Ishikawa (cell line): ENCODE results near the gene ZDHHC8.
A peak's percentile ranks its signal among the peaks of the same experiment; 100 is the strongest.

ENCODE experiments used
- CEBPB ChIP-seq: IDR thresholded peaks from 2 replicates; pipeline ENCODE4 v1.6.1; 2012
- CREB1 ChIP-seq: IDR thresholded peaks from 2 replicates; pipeline ENCODE4 v1.6.1; 2012; ENCODE audit warnings: low read depth
- EGR1 ChIP-seq: IDR thresholded peaks from 2 replicates; pipeline ENCODE4 v1.6.1; 2012
- EP300 ChIP-seq: IDR thresholded peaks from 2 replicates; pipeline ENCODE4 v1.6.1; 2012; ENCODE audit warnings: borderline replicate concordance
- FOXM1 ChIP-seq: IDR thresholded peaks from 2 replicates; pipeline ENCODE4 v1.6.1; 2012; ENCODE audit warnings: low read depth, borderline replicate concordance
- NFIC ChIP-seq: IDR thresholded peaks from 2 replicates; pipeline ENCODE4 v1.6.1; 2012
- RAD21 ChIP-seq: IDR thresholded peaks from 2 replicates; pipeline ENCODE4 v1.6.1; 2012; ENCODE audit warnings: low read depth
- TAF1 ChIP-seq: IDR thresholded peaks from 2 replicates; pipeline ENCODE4 v1.6.1; 2012; ENCODE audit warnings: low read depth, mild to moderate bottlenecking
- TCF12 ChIP-seq: IDR thresholded peaks from 2 replicates; pipeline ENCODE4 v1.6.1; 2012; ENCODE audit warnings: low read depth
- TEAD4 ChIP-seq: IDR thresholded peaks from 2 replicates; pipeline ENCODE4 v1.6.1; 2012
- YY1 ChIP-seq: IDR thresholded peaks from 2 replicates; pipeline ENCODE4 v1.6.1; 2012; ENCODE audit warnings: low read depth
- ZBTB7A ChIP-seq: IDR thresholded peaks from 2 replicates; pipeline ENCODE4 v1.6.1; 2012; ENCODE audit warnings: low read depth
- TF ChIP-seq, protein P1 (sequence below): IDR thresholded peaks from 2 replicates; pipeline ENCODE4 v1.6.1; 2012
- TF ChIP-seq, protein P2 (sequence below): IDR thresholded peaks from 2 replicates; pipeline ENCODE4 v1.6.1; 2012; ENCODE audit warnings: low read depth, mild to moderate bottlenecking
- TF ChIP-seq, protein P3 (sequence below): IDR thresholded peaks from 2 replicates; pipeline ENCODE4 v1.6.1; 2012

ZDHHC8 gene, protein sequence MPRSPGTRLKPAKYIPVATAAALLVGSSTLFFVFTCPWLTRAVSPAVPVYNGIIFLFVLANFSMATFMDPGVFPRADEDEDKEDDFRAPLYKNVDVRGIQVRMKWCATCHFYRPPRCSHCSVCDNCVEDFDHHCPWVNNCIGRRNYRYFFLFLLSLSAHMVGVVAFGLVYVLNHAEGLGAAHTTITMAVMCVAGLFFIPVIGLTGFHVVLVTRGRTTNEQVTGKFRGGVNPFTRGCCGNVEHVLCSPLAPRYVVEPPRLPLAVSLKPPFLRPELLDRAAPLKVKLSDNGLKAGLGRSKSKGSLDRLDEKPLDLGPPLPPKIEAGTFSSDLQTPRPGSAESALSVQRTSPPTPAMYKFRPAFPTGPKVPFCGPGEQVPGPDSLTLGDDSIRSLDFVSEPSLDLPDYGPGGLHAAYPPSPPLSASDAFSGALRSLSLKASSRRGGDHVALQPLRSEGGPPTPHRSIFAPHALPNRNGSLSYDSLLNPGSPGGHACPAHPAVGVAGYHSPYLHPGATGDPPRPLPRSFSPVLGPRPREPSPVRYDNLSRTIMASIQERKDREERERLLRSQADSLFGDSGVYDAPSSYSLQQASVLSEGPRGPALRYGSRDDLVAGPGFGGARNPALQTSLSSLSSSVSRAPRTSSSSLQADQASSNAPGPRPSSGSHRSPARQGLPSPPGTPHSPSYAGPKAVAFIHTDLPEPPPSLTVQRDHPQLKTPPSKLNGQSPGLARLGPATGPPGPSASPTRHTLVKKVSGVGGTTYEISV

DNA sequence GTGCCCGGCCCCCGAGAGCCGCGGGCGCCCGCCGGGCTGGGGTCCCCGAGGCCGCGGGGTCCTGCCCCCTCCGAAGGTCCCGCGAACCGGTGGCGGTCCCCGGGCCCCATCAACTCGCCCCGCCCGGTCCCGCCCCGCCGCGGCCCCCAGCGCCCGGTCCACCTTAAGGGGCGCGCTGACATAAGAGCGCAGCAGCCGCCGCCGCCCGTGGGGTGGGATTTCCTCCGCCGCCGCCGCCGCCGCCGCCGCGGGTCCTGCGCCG lies at the start of gene ZDHHC8:
Gene ZDHHC8 (plus strand): TSS at position 208 of the 262 bp plus-strand sequence. CDS start 144 bp downstream, outside the sequence.
- TF ChIP-seq, protein P1, sequence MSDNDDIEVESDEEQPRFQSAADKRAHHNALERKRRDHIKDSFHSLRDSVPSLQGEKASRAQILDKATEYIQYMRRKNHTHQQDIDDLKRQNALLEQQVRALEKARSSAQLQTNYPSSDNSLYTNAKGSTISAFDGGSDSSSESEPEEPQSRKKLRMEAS, result no peak
- TF ChIP-seq ZBTB7A, result no peak
- no peak for TF ChIP-seq NFIC
- TF ChIP-seq RAD21, result no peak
- TF ChIP-seq TCF12, result no peak
- TF ChIP-seq FOXM1, result no peak
- no peak for TF ChIP-seq EP300
- TF ChIP-seq TAF1, result no peak
- TF ChIP-seq, protein P2, sequence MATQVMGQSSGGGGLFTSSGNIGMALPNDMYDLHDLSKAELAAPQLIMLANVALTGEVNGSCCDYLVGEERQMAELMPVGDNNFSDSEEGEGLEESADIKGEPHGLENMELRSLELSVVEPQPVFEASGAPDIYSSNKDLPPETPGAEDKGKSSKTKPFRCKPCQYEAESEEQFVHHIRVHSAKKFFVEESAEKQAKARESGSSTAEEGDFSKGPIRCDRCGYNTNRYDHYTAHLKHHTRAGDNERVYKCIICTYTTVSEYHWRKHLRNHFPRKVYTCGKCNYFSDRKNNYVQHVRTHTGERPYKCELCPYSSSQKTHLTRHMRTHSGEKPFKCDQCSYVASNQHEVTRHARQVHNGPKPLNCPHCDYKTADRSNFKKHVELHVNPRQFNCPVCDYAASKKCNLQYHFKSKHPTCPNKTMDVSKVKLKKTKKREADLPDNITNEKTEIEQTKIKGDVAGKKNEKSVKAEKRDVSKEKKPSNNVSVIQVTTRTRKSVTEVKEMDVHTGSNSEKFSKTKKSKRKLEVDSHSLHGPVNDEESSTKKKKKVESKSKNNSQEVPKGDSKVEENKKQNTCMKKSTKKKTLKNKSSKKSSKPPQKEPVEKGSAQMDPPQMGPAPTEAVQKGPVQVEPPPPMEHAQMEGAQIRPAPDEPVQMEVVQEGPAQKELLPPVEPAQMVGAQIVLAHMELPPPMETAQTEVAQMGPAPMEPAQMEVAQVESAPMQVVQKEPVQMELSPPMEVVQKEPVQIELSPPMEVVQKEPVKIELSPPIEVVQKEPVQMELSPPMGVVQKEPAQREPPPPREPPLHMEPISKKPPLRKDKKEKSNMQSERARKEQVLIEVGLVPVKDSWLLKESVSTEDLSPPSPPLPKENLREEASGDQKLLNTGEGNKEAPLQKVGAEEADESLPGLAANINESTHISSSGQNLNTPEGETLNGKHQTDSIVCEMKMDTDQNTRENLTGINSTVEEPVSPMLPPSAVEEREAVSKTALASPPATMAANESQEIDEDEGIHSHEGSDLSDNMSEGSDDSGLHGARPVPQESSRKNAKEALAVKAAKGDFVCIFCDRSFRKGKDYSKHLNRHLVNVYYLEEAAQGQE, result no peak
- no peak for TF ChIP-seq YY1
- TF ChIP-seq, protein P3, sequence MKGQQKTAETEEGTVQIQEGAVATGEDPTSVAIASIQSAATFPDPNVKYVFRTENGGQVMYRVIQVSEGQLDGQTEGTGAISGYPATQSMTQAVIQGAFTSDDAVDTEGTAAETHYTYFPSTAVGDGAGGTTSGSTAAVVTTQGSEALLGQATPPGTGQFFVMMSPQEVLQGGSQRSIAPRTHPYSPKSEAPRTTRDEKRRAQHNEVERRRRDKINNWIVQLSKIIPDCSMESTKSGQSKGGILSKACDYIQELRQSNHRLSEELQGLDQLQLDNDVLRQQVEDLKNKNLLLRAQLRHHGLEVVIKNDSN, result no peak
- TF ChIP-seq EGR1, result no peak
- no peak for TF ChIP-seq CREB1
- TF ChIP-seq CEBPB, result no peak
- no peak for TF ChIP-seq TEAD4

DNA sequence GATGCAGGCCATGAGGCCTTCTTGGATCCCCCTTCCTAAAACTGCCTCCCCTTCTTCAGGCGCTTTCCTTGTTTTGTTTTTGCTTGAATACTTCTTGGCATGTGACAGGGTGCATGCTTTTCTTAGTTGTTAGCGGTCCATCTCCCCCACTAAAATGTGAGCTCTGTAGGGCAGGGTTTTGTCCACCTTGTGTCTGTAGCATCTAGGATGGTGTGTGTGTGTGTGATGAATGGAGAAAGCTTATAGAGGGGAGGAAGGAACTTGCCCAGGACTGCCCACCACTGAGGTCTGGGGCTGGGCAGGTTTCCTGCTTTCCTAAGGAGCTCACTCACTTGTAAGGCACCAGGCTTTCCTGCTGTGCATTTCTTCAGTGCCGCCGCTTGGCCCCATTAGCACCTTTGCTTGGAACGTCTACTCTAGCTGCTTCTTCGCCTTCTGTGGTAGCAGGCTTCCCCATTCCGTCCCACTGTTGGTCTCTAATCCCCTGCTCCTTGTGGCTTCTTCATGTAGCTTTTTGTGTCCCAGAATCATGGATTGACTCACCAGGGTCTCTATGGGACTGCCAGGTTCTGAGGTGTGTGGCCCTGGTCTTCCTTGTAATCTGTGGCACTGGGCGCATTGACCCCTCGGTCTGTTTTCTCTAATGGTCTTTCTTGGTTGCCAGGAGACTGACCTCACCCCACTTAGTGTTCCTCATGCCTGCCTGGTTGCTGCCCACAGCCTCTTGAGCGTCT lies 48.3 kb upstream of the ZDHHC8 start:
- TF ChIP-seq TAF1, result no peak

DNA sequence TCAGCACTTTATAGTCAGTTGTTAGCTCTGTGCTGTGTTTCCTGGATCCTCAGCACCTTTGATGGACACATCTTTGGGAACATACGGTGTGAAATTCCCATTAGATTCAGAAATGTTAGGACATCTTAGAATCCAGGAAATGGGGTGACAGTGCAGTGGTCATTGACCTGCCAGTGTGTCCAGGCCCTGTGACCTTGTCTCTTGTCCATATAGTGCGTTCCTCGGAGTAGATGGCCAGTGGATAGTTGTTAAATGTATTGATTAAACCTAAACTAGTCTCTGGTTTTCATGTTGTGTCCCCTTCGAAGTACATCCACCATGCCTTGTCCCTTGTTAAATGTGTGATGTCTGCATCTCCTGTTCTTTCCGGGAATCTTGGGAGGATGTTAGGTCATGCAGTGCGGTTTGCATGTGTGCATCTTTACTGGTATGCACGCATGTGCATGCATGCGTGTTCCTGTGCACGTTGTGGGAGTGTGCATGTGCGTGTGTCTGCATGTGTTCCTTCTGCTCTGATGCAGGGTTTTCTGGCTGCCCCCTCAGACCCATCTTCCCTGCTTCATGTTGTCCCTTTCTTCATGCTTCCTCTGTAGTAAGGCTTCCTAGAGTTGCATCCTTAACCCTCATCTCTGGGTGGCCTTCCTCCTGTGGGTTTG lies 47.6 kb upstream of the ZDHHC8 start:
- TF ChIP-seq YY1 (no peak), ZBTB7A (no peak), CEBPB (no peak)
- TF ChIP-seq, protein P2, result no peak

DNA sequence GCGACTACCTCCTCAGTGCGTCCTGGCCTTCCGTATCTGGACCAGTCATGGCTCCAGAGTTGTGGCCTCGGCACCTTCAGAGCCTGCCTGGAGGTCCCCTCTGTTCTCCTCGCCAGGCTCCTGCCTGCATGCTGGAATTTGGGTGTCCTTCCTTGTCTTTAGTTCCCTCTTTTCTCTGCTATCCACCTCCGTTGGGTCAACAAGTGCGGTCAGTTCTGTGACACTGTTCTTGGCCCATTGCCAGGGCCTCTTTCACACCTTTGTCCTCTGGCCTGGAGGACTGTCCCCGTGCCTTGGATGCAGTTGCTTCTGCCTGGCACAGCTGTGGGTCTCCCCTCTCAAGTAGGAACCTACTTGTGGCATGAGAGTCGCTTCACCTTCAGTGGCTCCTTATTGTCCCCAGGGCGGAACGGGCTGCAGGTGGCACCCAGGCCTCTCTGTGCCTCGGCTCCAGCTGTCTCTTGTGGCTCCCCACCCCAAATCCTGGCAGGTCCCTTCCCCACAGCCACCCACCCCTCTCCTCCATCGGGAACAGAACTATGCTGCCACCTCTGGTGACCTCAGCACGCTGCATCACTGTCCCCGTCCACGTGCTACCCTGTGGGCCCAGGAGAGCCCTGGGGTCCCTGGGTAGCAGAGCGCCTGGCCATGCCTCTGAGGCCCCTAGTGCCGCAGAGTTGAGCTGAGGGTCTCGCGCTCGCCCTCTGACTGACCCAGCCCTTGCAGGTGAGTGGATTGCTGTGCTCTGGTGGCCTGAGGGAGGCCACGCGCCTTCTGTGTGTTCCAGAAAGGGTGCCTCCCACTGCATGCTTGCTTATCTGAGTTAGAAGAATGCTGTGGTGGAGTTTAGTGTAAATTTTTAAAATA lies 46.8 kb upstream of the ZDHHC8 start:
- TF ChIP-seq TCF12 (no peak), TAF1 (no peak), YY1 (no peak), NFIC (peak; percentile 50), FOXM1 (no peak), EP300 (no peak), EGR1 (no peak), RAD21 (peak; percentile 27; the same call in 1 of the 2 replicates), CEBPB (no peak), TEAD4 (no peak), CREB1 (no peak), ZBTB7A (no peak)
- TF ChIP-seq, protein P2, result no peak
- TF ChIP-seq, protein P1, result no peak
- TF ChIP-seq, protein P3, result no peak
